Endothelial cell of umbilical vein (primary cell): ENCODE measurements around the gene TRIP10. TPM values are rescaled to one million over a fixed set of nuclear protein-coding genes. Genes with fewer than 3 reads are reported as not detected.

ENCODE experiments used
- BruUV-seq: library from RNA; stranded (reverse); fragments of 400-500 nt; replicated peaks from 2 replicates; lab custom pipeline; 2021; lab: Mats Ljungman, UMichigan
- CTCF ChIA-PET: fragments of 300-600, 350-600 bp; sonication (Branson Sonifier 250); formaldehyde crosslinking; loops from one replicate; lab custom pipeline; 2021; ENCODE audit warnings: antibody characterized with exemption, inconsistent platforms; lab: Charles Lee
- POLR2A ChIA-PET: fragments of 300-600, 350-600 bp; sonication (Branson Sonifier 250); formaldehyde crosslinking; loops from one replicate; lab custom pipeline; 2021; ENCODE audit warnings: antibody characterized with exemption, inconsistent platforms; lab: Charles Lee
- DNase-seq: peaks from one replicate; pipeline ENCODE4 v3.0.0-alpha.2; 2011; ENCODE audit warnings: low read depth, low spot score
- FAIRE-seq: peaks from 2 replicates; lab custom pipeline; 2011; peaks lifted over from hg19 to GRCh38; lab: Jason Lieb, UNC
- H2AFZ ChIP-seq: 2 replicates; pipeline ENCODE4 v1.6.0; 2012; ENCODE audit warnings: low read depth, low read length, control low read depth, inconsistent platforms
- H3K27ac ChIP-seq: 2 replicates; pipeline ENCODE4 v1.5.1; 2011; ENCODE audit warnings: low read depth, mild to moderate bottlenecking, control low read depth, low read length, moderate library complexity; ENCODE audit not compliant: insufficient read depth
- H3K27me3 ChIP-seq, 2 experiments: 2 replicates each; pipeline versions ENCODE4 v1.6.0 to v1.6.1; 2011; ENCODE audit warnings: low read length in 2 of 2, mixed read lengths in 1 of 2; ENCODE audit not compliant: control insufficient read depth in 2 of 2, insufficient read depth in 2 of 2
- H3K36me3 ChIP-seq, 2 experiments: 2 replicates in 1 of 2; 3 replicates in 1 of 2; pipeline ENCODE4 v1.5.1; 2011; ENCODE audit warnings: low read length in 2 of 2, mild to moderate bottlenecking in 1 of 2, moderate library complexity in 1 of 2; ENCODE audit not compliant: control insufficient read depth in 2 of 2, insufficient read depth in 2 of 2; ENCODE audit errors: extremely low read depth in 1 of 2
- H3K4me1 ChIP-seq: 3 replicates; pipeline ENCODE4 v1.5.1; 2011; ENCODE audit warnings: mild to moderate bottlenecking, low read length; ENCODE audit not compliant: control insufficient read depth, insufficient read depth; ENCODE audit errors: extremely low read depth
- H3K4me2 ChIP-seq: 2 replicates; pipeline ENCODE4 v1.6.1; 2011; ENCODE audit warnings: low read length, control low read depth, mixed read lengths; ENCODE audit not compliant: insufficient read depth
- H3K4me3 ChIP-seq, 3 experiments: fragments of 200-600 bp in 1 of 3; sonication (generic), shearing (Covaris generic) in 1 of 3; replicated peaks in 1 of 3; 2 replicates each; pipeline ENCODE4 v1.5.1; 2011 to 2016; ENCODE audit warnings: control low read depth in 3 of 3, low read length in 3 of 3, mild to moderate bottlenecking in 2 of 3, inconsistent platforms in 1 of 3, low read depth in 1 of 3, moderate library complexity in 1 of 3; ENCODE audit not compliant: insufficient read depth in 1 of 3
- H3K79me2 ChIP-seq: 2 replicates; pipeline ENCODE4 v1.6.0; 2012; ENCODE audit warnings: low read length, inconsistent platforms; ENCODE audit not compliant: control insufficient read depth, insufficient read depth
- H3K9ac ChIP-seq: replicated peaks from 2 replicates; pipeline ENCODE3; 2011; ENCODE audit warnings: low read length, control low read depth; ENCODE audit not compliant: insufficient read depth; ENCODE audit errors: extremely low read depth
- H3K9me1 ChIP-seq: replicated peaks from 3 replicates; pipeline ENCODE4 v1.6.0; 2011; ENCODE audit warnings: mild to moderate bottlenecking, low read length; ENCODE audit not compliant: control insufficient read depth, insufficient read depth; ENCODE audit errors: extremely low read depth
- H3K9me3 ChIP-seq: replicated peaks from 2 replicates; pipeline ENCODE4 v1.5.1; 2012; ENCODE audit warnings: low read length, inconsistent platforms; ENCODE audit not compliant: control insufficient read depth, insufficient read depth
- H4K20me1 ChIP-seq: replicated peaks from 2 replicates; pipeline ENCODE3; 2011; ENCODE audit warnings: mild to moderate bottlenecking, low read length; ENCODE audit not compliant: control insufficient read depth, insufficient read depth; ENCODE audit errors: extremely low read depth
- EZH2 ChIP-seq: IDR thresholded peaks from 2 replicates; pipeline ENCODE4 v1.6.1; 2012; ENCODE audit warnings: borderline replicate concordance, low read depth, mild to moderate bottlenecking, moderate library complexity, low read length, inconsistent platforms; ENCODE audit not compliant: severe bottlenecking
- FOS ChIP-seq: IDR thresholded peaks from 2 replicates; pipeline ENCODE4 v1.6.1; 2011; ENCODE audit warnings: mild to moderate bottlenecking, low read length, moderate library complexity, borderline replicate concordance; ENCODE audit not compliant: insufficient read depth
- GATA2 ChIP-seq: IDR thresholded peaks from 2 replicates; pipeline ENCODE4 v1.7.0; 2011; ENCODE audit warnings: low read depth, mild to moderate bottlenecking, moderate library complexity, mixed read lengths, low read length; ENCODE audit not compliant: insufficient read length, insufficient read depth
- JUN ChIP-seq: IDR thresholded peaks from 2 replicates; pipeline ENCODE4 v1.6.1; 2011; ENCODE audit warnings: borderline replicate concordance, low read depth; ENCODE audit not compliant: insufficient read length, insufficient read depth
- MYC ChIP-seq: IDR thresholded peaks from one replicate; pipeline ENCODE4 v1.6.1; 2011; ENCODE audit warnings: mild to moderate bottlenecking, low read depth, low read length
- POLR2A ChIP-seq: IDR thresholded peaks from 2 replicates; pipeline ENCODE4 v1.6.1; 2012; ENCODE audit warnings: low read depth, mild to moderate bottlenecking, control low read depth, low read length
- POLR2AphosphoS5 ChIP-seq: IDR thresholded peaks from 2 replicates; pipeline ENCODE4 v1.6.1; 2012; ENCODE audit warnings: low read depth, mild to moderate bottlenecking, control low read depth, low read length, moderate library complexity; ENCODE audit not compliant: insufficient read depth
- dilution Hi-C: fragments of 300-500 bp; cut with MboI; formaldehyde crosslinking; loops from one replicate; pipeline ENCODE4 v1.15.0; 2019; ENCODE audit warnings: low sequenced_read_pairs; ENCODE audit not compliant: extremely low pct_ligation_motif_present
- intact Hi-C: fragments of 100-400 bp; cut with micrococcal nuclease; formaldehyde crosslinking; loops from one replicate; pipeline ENCODE4 v1.10.0; 2022
- polyA plus RNA-seq, 4 experiments: library from polyadenylated mRNA; depleted of rRNA in 3 of 4; stranded (reverse) in 3 of 4; unstranded in 1 of 4; fragments of >200 nt; gene quantifications; 2 replicates each; pipeline versions ENCODE4 v1.2.1 to v1.2.3, GENCODE V29; 2011 to 2012; ENCODE audit warnings: missing spikeins in 1 of 4
- total RNA-seq: library from RNA; stranded (reverse); gene quantifications from 2 replicates; pipeline ENCODE4 v1.2.3, GENCODE V29; 2021
- TF ChIP-seq, protein P1 (sequence below): IDR thresholded peaks from 2 replicates; pipeline ENCODE4 v1.6.1; 2011; ENCODE audit not compliant: insufficient read depth, insufficient read length
- TF ChIP-seq, protein P2 (sequence below), 2 donors: IDR thresholded peaks; 1 replicate in 1 of 2; 2 replicates in 1 of 2; pipeline ENCODE4 v1.5.1; 2011; ENCODE audit warnings: low read length in 2 of 2, mild to moderate bottlenecking in 2 of 2, moderate library complexity in 2 of 2, control low read depth in 1 of 2, inconsistent platforms in 1 of 2, low read depth in 1 of 2; ENCODE audit not compliant: insufficient read depth in 1 of 2; ENCODE audit errors: extremely low read depth in 1 of 2

TRIP10 gene
- total and polyA plus RNA-seq, 2 donors (not counting 3 experiments of a cell fraction or from before 2014, with no cell fraction given) = 28.4 to 69.3 TPM

DNA sequence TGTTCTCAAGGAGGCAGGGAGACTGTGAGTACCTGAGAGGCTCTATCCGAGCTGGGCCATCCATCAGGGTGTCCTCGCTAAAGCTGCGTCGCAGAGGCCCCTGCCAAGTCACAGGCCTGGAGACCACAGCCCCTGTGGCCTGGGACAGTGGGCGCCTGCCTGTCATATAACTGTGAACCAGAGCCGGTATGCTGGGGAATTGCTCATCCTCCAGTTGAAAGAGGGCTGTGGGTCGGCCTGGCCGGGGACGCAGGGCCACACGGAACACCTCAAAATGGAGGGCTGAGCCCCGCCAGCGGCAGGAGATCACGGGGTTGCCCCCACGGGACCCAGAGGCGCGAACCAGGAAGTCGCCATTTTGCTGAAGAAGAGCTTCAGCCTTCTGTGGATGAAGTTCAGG is 21.1 kb downstream of the TRIP10 start:
- Histone ChIP-seq H3K36me3 (no peaks in the 10 kb centered on the region), H2AFZ (no peak overlapping the region), H3K27ac (no peak overlapping the region), H3K79me2 (no peaks in the 10 kb centered on the region), H3K4me3 (no peak overlapping the region), H3K4me2 (no peak overlapping the region), H3K9me3 (no peaks in the 10 kb centered on the region), H3K27me3 (no peaks in the 10 kb centered on the region), H3K9me1 (no peaks in the 10 kb centered on the region), H4K20me1 (no peaks in the 10 kb centered on the region), H3K9ac (no peak overlapping the region), H3K4me1 (no peaks in the 10 kb centered on the region)
- no peak for DNase-seq
- dilution Hi-C loops = no loop called here
- CTCF ChIA-PET = interaction anchor here (0.9 to 1.0 kb wide), 3 partner anchors 12 to 103 kb away, joined by 3 to 5 read pairs (median 3); partner anchors contain the start of gene VAV1
- intact Hi-C loops = no loop called here
- no peak for FAIRE-seq
- TF ChIP-seq, protein P1, sequence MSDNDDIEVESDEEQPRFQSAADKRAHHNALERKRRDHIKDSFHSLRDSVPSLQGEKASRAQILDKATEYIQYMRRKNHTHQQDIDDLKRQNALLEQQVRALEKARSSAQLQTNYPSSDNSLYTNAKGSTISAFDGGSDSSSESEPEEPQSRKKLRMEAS = no peak
- TF ChIP-seq EZH2 (no peak), MYC (no peak), FOS (no peak), JUN (no peak), POLR2A (no peak), GATA2 (no peak), POLR2AphosphoS5 (no peak)
- TF ChIP-seq, protein P2, sequence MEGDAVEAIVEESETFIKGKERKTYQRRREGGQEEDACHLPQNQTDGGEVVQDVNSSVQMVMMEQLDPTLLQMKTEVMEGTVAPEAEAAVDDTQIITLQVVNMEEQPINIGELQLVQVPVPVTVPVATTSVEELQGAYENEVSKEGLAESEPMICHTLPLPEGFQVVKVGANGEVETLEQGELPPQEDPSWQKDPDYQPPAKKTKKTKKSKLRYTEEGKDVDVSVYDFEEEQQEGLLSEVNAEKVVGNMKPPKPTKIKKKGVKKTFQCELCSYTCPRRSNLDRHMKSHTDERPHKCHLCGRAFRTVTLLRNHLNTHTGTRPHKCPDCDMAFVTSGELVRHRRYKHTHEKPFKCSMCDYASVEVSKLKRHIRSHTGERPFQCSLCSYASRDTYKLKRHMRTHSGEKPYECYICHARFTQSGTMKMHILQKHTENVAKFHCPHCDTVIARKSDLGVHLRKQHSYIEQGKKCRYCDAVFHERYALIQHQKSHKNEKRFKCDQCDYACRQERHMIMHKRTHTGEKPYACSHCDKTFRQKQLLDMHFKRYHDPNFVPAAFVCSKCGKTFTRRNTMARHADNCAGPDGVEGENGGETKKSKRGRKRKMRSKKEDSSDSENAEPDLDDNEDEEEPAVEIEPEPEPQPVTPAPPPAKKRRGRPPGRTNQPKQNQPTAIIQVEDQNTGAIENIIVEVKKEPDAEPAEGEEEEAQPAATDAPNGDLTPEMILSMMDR (IDR thresholded peaks at IDR 0.05; ENCODE audit: extremely low read depth in 1 of 2, insufficient read depth in 1 of 2, low read depth in 1 of 2, low read length in 2 of 2) = no peak
- POLR2A ChIA-PET = no interaction called here
- no TSS peak for BruUV-seq
